ENCODE data around the gene ERBB2. TPM values are rescaled to one million over a fixed set of nuclear protein-coding genes. Genes with fewer than 3 reads are reported as not detected.

ERBB2 gene
- total and polyA plus RNA-seq, 2 donors from 2014 or later: 76.5 to 186 TPM

- peaks cover 0 to 21% (median 4%) of the 10 kb centered on the region in 3 donors for H3K36me3 ChIP-seq (ENCODE audit: control insufficient read depth in 2 of 3, insufficient read depth in 3 of 3, low read length in 3 of 3)
- FAIRE-seq (no peak), DNase-seq (peak; percentile 86 to 97 (median 93))
- intact Hi-C loops (cut with DNase I): no loop called here
- no peak for TF ChIP-seq CTCF (IDR thresholded peaks at IDR 0.05; ENCODE audit: borderline replicate concordance, extremely low read depth, insufficient read depth)
- peak overlapping the region in 2 of 3 donors; percentile 18 to 95 for H3K9ac ChIP-seq (ENCODE audit: low read length in 3 of 3)
- peak overlapping the region; percentile 69 to 84 (median 77) for H3K4me3 ChIP-seq (ENCODE audit: low read length in 3 of 3)
- peak overlapping the region; percentile 94 to 96 for H3K27ac ChIP-seq (ENCODE audit: low read depth in 2 of 2, low read length in 2 of 2)
- no peaks in the 10 kb centered on the region for H3K27me3 ChIP-seq (ENCODE audit: control insufficient read depth, insufficient read depth, low read length)
- H3K9me3 ChIP-seq (ENCODE audit: control insufficient read depth in 2 of 3, insufficient read depth in 1 of 3, low read length in 3 of 3): no peaks in the 10 kb centered on the region
- H3K4me1 ChIP-seq (ENCODE audit: control insufficient read depth in 2 of 3, insufficient read depth in 2 of 3, low read depth in 1 of 3, low read length in 3 of 3): peaks cover 0 to 14% (median 7%) of the 10 kb centered on the region in 3 donors
Measured at GRCh38 chr17:39738983-39739884, 39.4 kb downstream of the ERBB2 start.

DNA sequence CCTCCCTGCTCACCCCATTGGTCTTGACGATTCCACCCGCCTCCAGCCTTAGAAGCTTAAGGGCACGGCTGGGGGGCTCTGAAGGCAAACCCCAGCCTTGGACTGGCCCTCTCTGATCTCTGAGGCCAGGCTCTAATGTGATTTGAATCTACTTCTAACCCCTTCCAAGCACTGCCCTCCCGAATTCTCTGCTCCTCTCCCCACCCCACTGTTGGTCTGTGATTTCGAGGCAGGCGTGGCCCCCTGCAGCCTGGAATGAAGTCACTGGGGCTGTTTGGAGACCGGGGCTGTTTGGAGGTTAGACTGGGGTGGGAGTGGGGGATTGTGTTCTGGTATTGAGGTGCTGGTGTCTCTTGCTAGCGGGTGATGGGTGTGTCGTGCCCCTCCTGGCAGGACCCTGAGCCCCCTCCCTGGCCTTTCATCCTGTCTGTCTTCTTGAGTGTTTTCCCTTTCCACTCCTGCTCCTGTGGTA lies 40.1 kb downstream of the ERBB2 start:
- peak overlapping the region; percentile 18 to 95 (median 71) for H3K9ac ChIP-seq (ENCODE audit: low read length in 3 of 3)

GRCh38 chr17:39740357-39741111 lies 40.7 kb downstream of the ERBB2 start:
- H3K4me1 ChIP-seq (ENCODE audit: control insufficient read depth in 2 of 3, insufficient read depth in 2 of 3, low read depth in 1 of 3, low read length in 3 of 3): peaks cover 0 to 14% (median 7%) of the 10 kb centered on the region in 3 donors
- H3K9me3 ChIP-seq (ENCODE audit: control insufficient read depth in 2 of 3, insufficient read depth in 1 of 3, low read length in 3 of 3): no peaks in the 10 kb centered on the region
- H3K9ac ChIP-seq (ENCODE audit: low read length in 3 of 3): peak overlapping the region in 2 of 3 donors; percentile 71 to 95
- H3K4me3 ChIP-seq (ENCODE audit: low read length in 3 of 3): peak overlapping the region; percentile 53 to 84 (median 66)
- H3K36me3 ChIP-seq (ENCODE audit: control insufficient read depth in 2 of 3, insufficient read depth in 3 of 3, low read length in 3 of 3): peaks cover 0 to 33% (median 11%) of the 10 kb centered on the region in 3 donors
- intact Hi-C loops (cut with DNase I): no loop called here
- no peaks in the 10 kb centered on the region for H3K27me3 ChIP-seq (ENCODE audit: control insufficient read depth, insufficient read depth, low read length)
- no peak for FAIRE-seq
- DNase-seq: peak; percentile 84 to 94 (median 91)
- TF ChIP-seq CTCF (IDR thresholded peaks at IDR 0.05; ENCODE audit: borderline replicate concordance, extremely low read depth, insufficient read depth): no peak
- H3K27ac ChIP-seq (ENCODE audit: low read depth in 2 of 2, low read length in 2 of 2): peak overlapping the region; percentile 94 to 96

More for the DNA sequence above, 40.1 kb downstream of the ERBB2 start:
- Histone ChIP-seq H3K9me3 (ENCODE audit: control insufficient read depth in 2 of 3, insufficient read depth in 1 of 3, low read length in 3 of 3) (no peaks in the 10 kb centered on the region), H3K27me3 (ENCODE audit: control insufficient read depth, insufficient read depth, low read length) (no peaks in the 10 kb centered on the region), H3K4me3 (ENCODE audit: low read length in 3 of 3) (peak overlapping the region; percentile 53 to 84 (median 66)), H3K4me1 (ENCODE audit: control insufficient read depth in 2 of 3, insufficient read depth in 2 of 3, low read depth in 1 of 3, low read length in 3 of 3) (peaks cover 0 to 14% (median 7%) of the 10 kb centered on the region in 3 donors), H3K27ac (ENCODE audit: low read depth in 2 of 2, low read length in 2 of 2) (peak overlapping the region; percentile 94 to 96), H3K36me3 (ENCODE audit: control insufficient read depth in 2 of 3, insufficient read depth in 3 of 3, low read length in 3 of 3) (peaks cover 0 to 28% (median 9%) of the 10 kb centered on the region in 3 donors)
- FAIRE-seq (no peak), DNase-seq (peak in 2 of 5 donors; percentile 41 to 54)
- intact Hi-C loops (cut with DNase I): no loop called here
- no peak for TF ChIP-seq CTCF (IDR thresholded peaks at IDR 0.05; ENCODE audit: borderline replicate concordance, extremely low read depth, insufficient read depth)

Measured in kidney (tissue), 14 donors.